ENCODE data around the gene CD58.
A peak's percentile ranks its signal among the peaks of the same experiment; 100 is the strongest.

CD58 gene

GRCh38 chr1:116508085-116508983, 62.5 kb downstream of the CD58 start:
- ATAC-seq: peak; percentile 42 to 52

- ATAC-seq: no peak
Measured at GRCh38 chr1:116507631-116508030, 63.2 kb downstream of the CD58 start.

- peak; percentile 27 to 29 for ATAC-seq
Measured at GRCh38 chr1:116506132-116507004, 64.5 kb downstream of the CD58 start.

DNA sequence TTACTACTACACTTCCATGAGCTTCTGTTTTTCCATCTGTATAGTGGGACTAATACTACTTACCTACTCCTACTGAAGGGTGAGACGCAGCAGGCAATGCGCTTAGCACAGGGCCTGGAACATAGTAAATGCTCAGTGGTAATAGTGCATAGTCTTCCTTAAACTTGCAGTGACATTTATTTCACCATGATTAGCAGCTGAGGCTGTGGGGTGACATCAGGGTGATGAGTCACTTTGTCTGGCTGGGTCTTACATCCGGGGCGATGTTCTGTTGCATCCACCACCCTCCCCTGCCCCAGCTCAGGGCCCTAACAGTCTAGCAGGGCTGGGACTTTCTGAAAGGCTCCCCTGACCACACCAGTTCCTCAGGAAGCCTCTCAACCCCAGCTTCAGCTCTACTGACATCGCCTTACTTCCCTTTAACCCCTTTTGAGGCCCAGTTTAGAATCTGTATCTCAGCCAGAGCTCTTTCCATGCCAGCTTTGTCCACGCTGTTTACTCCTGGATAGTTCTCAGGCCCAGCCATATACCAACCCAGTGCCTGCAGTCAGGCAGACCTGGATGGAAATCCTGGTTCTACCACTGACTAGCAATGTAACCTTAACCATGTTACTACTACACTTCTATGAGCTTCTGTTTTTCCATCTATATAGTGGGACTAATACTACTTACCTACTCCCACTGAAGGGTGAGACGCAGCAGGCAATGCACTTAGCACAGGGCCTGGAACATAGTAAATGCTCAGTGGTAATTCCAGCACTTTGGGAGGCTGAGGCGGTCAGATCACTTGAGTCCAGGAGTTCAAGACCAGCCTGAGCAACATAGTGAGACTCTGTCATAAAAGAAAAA, 66.3 kb downstream of the CD58 start:
- ATAC-seq: peak; percentile 86 to 88

DNA sequence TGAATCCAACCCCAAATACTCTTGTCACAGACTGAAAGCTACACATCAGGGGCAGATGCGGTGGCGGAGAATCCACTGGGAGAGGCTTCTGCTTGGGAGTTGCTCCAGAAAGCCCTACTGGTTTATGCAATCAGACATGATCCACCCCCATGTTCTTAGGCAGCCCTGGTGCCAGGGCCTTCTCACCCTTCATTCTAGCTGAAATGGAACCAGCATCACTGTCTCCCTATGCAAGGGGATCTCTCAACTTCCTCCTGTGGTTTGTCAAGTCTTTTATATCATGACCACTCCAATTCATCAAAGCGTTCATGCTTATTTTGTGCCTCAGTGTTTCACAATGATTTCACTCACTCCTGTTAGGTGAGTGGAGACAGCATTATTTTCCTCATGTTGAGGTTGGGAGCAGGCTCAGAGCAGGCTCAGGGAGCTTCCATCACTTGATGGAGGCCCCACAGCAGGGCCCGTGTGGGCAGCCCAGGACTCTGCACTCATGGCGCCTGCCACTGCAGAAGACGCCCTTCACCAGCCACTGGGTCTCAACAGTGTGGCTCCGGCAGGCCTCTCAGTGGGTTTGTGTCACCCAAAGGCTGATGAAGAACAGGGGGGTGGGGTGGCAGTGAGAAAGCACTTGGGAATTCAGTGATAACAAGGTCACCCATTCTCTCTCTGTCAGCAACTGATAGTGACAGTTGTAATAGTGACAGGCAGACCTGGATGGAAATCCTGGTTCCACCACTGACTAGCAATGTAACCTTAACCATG, 67.1 kb downstream of the CD58 start:
- ATAC-seq: no peak

- no peak for ATAC-seq
Measured at GRCh38 chr1:116502671-116503314, 68.0 kb downstream of the CD58 start.

DNA sequence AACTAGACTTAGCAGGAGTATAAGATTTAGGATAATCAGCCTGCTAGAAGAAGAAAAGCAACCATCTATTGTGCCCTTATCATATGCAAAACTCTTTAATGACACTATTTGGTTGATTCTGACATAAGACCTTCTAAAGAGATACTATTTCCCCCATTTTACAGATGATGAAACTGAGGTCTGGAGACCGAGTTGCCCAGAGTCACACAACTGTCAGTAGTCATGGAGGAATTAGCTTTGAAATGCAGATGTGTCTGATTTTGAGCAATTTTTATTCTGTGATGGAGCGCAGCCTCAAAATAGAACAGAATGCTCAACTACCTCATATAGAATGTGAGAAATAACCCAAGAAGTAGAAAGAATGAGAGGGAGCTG, 69.0 kb downstream of the CD58 start:
- ATAC-seq: no peak

- ATAC-seq: no peak
Measured at GRCh38 chr1:116501125-116501869, 69.5 kb downstream of the CD58 start.

DNA sequence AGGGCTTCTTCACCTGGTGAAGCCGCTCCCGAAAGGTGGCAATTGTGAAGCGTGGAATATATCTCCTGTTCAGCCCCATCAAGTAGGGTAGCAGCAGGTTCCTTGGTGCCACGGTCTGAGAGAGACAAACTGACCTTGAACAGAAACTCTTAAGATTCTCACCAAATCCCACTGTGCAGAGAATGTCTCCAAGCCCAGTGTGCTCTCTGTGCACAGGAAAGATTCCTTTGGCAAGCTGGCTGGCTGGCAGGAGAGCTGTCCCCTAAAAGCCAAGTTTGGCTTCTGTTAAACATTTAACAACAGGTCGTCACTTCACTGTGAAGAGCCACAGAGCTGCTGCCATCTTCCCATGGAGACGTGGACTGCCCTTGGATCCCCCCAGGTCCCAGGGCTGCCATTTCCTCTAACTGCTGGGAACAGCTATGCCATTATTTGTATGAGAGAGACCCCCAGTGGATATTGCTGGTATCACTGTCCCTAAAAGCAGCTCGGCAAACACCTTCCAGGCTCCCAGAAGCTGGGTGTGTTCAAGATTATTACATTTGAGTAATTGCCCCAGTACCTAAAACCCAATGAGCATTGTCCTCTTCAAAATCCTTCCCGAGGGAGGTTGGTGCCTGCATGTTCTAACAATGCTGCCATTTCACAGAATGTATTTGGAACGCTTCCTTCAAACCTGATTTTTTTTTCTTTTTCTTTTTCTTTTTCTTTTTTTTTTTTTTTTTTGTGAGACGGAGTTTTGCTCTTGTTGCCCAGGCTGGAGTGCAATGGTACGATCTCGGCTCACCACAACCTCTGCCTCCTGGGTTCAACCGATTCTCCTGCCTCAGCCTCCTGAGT, 71.8 kb downstream of the CD58 start:
- ATAC-seq: peak; percentile 58 to 60

DNA sequence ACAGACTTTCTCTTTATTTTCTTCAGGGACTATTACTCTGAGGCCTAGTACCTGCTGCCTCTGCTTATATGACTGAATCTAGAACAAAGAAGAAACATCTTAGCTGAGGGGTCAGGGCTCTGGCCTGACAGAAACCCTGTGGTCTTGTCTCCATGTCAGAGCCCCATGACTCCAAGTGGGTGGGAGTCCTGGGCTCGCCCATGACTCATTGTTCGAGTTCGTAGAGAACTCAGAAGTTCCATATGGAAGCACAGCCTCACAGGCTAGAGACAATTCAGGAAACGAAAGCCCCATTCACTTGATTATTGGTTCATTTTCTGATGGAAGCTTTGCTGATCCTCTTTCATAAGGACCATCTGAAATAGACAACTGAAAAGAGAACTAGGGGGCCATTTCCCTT, 73.2 kb downstream of the CD58 start:
- no peak for ATAC-seq

- no peak for ATAC-seq
Measured at GRCh38 chr1:116496898-116497297, 73.9 kb downstream of the CD58 start.

GRCh38 chr1:116496380-116496779, 74.4 kb downstream of the CD58 start:
- no peak for ATAC-seq

DNA sequence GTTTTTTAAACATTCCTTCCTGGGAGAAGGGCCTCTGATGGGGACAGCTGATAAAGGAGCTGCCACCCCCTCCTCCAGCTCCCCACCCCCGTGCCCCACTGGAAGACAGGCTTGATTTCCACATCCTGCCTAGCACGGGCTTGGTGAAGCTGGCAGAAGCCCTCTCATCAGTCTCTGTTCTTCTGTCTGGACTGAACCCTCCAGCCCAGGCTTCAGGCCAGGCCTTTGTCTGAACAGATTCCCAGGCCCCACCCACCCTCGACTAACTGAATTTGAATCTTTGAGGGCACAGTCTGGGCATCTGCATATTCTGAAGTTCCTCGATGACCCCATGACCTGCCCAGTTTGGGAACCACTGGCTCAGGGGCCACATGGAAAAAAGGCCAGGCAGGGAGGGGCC, 75.3 kb downstream of the CD58 start:
- ATAC-seq: no peak

- no peak for ATAC-seq
Measured at GRCh38 chr1:116494745-116495144, 76.1 kb downstream of the CD58 start.

- ATAC-seq: no peak
Measured at GRCh38 chr1:116494353-116494692, 76.5 kb downstream of the CD58 start.

DNA sequence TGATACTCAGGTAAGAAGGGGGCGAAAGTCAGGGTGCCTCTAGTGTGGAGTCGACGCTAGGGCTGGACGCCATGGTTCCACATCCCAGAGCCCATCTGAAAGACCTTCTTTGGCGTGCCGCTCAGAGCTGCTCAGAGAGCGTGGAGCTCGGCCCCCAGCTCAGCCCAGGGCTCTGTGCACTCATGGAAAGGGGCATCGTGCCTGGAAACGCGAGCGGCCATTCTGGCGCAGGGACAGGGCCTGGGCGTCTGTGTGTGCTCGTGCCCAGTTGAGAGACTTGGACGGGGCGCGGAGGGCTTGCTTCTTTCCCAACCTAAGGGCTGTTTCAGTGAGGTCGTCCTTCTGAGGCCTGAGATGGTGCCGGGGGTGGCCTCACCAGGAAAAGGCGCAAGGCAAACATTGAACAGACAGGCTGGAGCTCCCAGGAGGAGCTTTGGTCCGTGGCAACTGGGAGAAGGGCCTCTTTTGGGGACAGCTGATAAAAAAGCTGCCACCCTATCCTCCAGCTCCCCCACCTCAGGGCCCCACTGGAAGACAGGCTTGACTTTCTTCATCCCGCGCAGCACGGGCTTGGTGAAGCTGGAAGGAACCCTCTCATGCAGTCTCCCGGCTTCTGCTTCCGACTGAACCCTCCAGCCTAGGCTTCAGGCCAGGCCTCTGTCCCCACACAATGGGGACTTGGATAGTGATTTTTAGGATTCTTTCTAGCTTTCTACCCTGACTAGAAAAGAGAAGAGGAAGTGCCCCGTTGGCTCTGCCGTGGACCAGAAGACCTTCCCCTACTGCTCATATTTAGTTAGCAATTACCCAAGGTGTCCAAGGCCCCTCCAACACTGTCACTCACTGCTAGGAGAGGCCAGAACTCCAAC, 77.1 kb downstream of the CD58 start:
- no peak for ATAC-seq

- ATAC-seq: no peak
Measured at GRCh38 chr1:116493036-116493435, 77.8 kb downstream of the CD58 start.

- ATAC-seq: no peak
Measured at GRCh38 chr1:116492358-116492811, 78.4 kb downstream of the CD58 start.

Data from activated CD4-positive, CD25-positive, alpha-beta regulatory T cell treated with anti-CD3 and anti-CD28 coated beads, Interleukin-2, amount 50 U/mL, for 24 hours (primary cell).